NAMALWA (cell line): ENCODE results near the gene CFD.
"Not testable (repeated sequence)": the region's sequence is repeated elsewhere in the genome, so short reads cannot be mapped to it uniquely, and the experiment has no call there.

Experiments
- DNase-seq: peaks from one replicate; pipeline ENCODE4 v3.0.0-alpha.2; 2015; ENCODE audit warnings: low spot score

Gene CFD

GRCh38 chr19:888581-889385, 29.3 kb downstream of the CFD start:
- DNase-seq, result no peak

DNA sequence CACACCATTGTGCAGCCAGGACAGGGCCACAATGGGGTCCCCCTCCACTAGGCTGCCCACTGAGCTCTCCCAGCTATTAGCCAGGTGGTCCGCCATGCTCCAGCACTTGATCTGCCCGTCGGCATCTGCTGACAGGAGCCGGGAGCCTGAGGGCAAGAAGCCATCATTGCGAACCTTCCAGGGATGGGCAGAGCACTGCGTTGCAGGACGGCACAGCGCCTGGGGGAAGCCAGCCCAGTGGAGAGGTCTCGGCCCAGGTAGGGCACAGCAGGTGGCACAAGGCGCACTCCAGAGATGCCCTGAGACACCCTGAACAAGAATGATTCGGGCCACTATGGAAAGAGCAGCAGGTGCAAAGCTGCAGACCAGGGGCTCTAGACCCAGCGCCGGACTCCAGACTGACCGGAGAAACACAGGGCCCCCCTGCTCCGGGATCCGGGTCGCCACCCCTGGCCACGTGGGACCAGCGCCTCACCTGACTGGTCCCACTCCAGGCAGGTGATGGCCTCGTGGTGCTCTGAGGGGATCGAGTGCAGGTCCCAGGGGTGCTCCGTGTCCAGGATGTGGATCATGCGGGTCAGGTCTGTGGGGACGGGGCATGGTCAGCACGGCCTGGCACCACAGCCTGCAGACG, 30.3 kb downstream of the CFD start:
- no peak for DNase-seq

GRCh38 chr19:890831-891230, 31.4 kb downstream of the CFD start:
- no peak for DNase-seq

GRCh38 chr19:891421-892200, 32.1 kb downstream of the CFD start:
- DNase-seq, result not testable (repeated sequence)

- peak; percentile 51 for DNase-seq
Measured at GRCh38 chr19:892243-892893, 32.9 kb downstream of the CFD start.

DNA sequence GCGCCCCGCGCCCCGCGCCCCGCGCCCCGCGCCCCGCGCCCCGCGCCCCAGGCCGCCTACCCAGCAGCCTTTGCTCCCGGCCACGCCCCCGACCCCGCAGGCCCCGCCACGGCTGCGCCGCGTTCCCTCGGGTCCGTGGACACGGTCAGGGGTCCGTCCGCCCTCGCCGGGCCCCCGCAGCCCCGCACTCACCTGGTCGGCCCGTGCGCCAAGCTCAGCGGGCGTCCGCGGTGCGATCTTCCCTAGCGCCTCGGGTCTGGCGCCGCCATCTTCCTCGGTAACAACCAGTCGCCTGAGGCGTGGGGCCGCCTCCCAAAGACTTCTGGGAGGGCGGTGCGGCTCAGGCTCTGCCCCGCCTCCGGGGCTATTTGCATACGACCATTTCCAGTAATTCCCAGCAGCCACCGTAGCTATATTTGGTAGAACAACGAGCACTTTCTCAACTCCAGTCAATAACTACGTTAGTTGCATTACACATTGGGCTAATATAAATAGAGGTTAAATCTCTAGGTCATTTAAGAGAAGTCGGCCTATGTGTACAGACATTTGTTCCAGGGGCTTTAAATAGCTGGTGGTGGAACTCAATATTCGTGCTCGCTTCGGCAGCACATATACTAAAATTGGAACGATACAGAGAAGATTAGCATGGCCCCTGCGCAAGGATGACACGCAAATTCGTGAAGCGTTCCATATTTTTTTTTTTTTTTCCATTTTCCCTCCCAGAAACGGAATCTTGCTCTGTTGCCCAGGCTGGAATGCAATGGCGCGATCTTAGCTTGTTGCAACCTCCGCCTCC, 33.6 kb downstream of the CFD start, which contains the start of the genes MED16 and RNU6-9:
TSS of gene MED16 (minus strand) at position 294 of the 796 bp plus-strand sequence. CDS start 2,056 bp downstream, outside the sequence.
TSS of gene RNU6-9 (plus strand) at position 591 of the 796 bp plus-strand sequence.
- peak; percentile 95 for DNase-seq

DNA sequence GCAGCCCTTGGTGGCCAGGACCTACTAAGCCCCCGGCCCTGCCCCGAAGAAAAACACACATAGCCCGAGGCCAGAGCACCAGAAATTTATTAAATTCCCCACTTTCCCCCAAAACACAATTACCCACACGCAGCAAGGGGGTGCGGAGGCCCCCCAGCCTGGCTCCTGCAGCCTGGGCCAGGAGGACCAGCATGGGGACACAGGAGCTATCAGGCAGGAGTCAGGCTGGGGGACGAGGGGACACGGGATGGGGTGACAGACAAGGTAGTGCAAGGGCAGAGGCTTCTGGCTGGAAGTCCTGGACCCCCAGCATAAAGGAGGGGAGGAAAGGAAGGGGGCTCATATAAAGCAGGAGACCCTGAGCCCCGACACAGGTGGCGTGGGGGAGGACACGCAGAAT, 37.0 kb downstream of the CFD start:
- DNase-seq, result no peak

GRCh38 chr19:896999-897398, 37.5 kb downstream of the CFD start:
- no peak for DNase-seq

- DNase-seq, result no peak
Measured at GRCh38 chr19:897442-898039, 38.1 kb downstream of the CFD start.

GRCh38 chr19:898663-899062, 39.2 kb downstream of the CFD start:
- peak; percentile 77 for DNase-seq

GRCh38 chr19:899336-900042, 40.0 kb downstream of the CFD start:
- no peak for DNase-seq

- no peak for DNase-seq
Measured at GRCh38 chr19:900043-900301, 40.5 kb downstream of the CFD start.

- DNase-seq, result no peak
Measured at GRCh38 chr19:900302-901111, 41.0 kb downstream of the CFD start.

- DNase-seq, result no peak
Measured at GRCh38 chr19:901216-902092, 42.0 kb downstream of the CFD start.

GRCh38 chr19:902093-902370, 42.6 kb downstream of the CFD start:
- no peak for DNase-seq

DNA sequence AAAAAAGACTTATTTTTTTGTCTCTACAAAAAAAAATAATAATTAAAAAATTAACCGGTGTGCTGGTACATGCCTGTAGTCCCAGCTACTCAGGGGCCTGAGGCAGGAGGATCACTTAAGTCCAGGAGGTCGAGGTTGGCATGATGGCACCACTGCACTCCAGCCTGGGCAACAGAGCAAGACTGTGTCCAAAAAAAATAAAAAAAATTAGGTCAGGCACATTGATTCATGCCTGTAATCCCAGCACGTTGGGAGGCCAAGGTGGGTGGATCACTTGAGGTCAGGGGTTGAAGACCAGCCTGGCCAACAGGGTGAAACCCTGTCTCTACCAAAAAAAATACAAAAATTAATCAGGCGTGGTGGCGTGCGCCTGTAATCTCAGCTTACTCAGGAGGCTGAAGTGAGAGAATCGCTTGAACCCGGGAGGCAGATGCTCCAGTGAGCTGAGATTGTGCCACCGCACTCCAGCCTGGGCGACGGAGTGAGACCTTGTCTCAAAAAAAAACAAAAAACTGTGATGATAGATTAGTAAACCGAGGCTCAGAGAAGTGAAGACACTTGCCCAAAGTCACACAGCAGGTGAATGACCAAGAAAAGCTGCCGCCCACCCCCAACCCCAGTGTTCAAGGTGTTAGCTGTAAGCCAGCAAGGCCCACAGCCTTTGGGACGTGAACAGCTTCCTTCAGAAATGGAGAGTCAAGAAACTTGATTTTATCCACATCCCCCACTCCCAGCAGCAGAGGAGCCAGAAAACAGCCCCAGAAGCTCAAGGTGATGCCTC, 43.2 kb downstream of the CFD start:
- DNase-seq, result no peak

DNA sequence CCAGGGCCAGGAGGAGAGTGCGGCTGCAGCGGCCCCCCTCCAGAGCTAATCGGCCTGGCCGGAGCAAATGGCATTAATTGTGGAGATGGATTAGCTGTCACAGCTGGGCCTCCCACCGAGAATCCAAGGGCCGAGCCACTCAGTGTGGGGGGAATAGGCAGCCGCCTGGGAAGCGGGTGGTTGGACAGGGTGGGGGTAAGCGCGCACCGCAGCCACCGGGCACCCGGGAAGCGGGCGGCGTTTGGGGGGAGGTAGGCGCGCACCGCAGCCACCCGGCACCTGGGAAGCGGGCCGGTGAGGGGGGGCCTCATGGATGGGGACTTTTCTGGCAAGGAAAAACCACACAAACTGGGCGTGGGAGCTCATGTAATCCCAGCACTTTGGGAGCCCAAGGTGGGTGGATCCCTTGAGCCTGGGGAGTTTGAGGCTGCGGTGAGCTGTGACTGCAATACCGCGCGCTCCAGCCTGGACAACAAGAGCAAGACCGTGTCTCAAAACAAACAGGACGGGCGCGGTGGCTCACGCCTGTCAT, 43.9 kb downstream of the CFD start:
- DNase-seq, result no peak

GRCh38 chr19:904545-904944, 45.1 kb downstream of the CFD start:
- no peak for DNase-seq
